SK-N-SH (cell line): ENCODE data around the gene OR7G3. TPM values are rescaled to one million over a fixed set of nuclear protein-coding genes. Genes with fewer than 3 reads are reported as not detected.

ENCODE experiments used
- CTCF ChIA-PET: fragments of 300-600, 350-600 bp; formaldehyde crosslinking; extraction: SDS; loops from one replicate; lab custom pipeline; 2021; lab: Yijun Ruan, JAX
- POLR2A ChIA-PET: fragments of 350-600 bp; sonication (Branson Sonifier 250); formaldehyde crosslinking; extraction: SDS; loops from one replicate; lab custom pipeline; 2020; ENCODE audit warnings: antibody characterized with exemption, inconsistent platforms; lab: Yijun Ruan, JAX
- DNase-seq: peaks from one replicate; pipeline ENCODE4 v3.0.0; 2012
- H2AFZ ChIP-seq: fragments of 200-600 bp; sonication (generic); 2 replicates; pipeline ENCODE4 v1.8.1; 2016; ENCODE audit warnings: antibody characterized with exemption, mild to moderate bottlenecking, low read depth
- H3F3A ChIP-seq: fragments of 200-600 bp; sonication (generic); replicated peaks from 2 replicates; pipeline ENCODE3; 2016; ENCODE audit warnings: antibody characterized with exemption, mild to moderate bottlenecking; ENCODE audit not compliant: insufficient read depth
- H3K27ac ChIP-seq, 2 experiments: fragments of 200-500 bp in 1 of 2; fragments of 200-600 bp in 1 of 2; sonication (Bioruptor generic) in 1 of 2; sonication (generic), shearing (Covaris generic) in 1 of 2; 2 replicates each; pipeline versions ENCODE4 v1.5.1 to v1.6.1; 2014 to 2016; ENCODE audit warnings: low read depth in 2 of 2, inconsistent platforms in 1 of 2, low read length in 1 of 2, mild to moderate bottlenecking in 1 of 2, mixed read lengths in 1 of 2
- H3K27me3 ChIP-seq: fragments of 200-600 bp; sonication (generic), shearing (Covaris generic); 2 replicates; pipeline ENCODE4 v1.6.1; 2016; ENCODE audit warnings: mixed run types; ENCODE audit not compliant: insufficient read depth
- H3K36me3 ChIP-seq, 2 experiments: fragments of 200-500 bp in 1 of 2; fragments of 200-600 bp in 1 of 2; sonication (Bioruptor generic) in 1 of 2; sonication (generic) in 1 of 2; replicated peaks in 1 of 2; 2 replicates each; pipeline versions ENCODE3 to v1.5.1; 2014 to 2016; ENCODE audit warnings: low read length in 1 of 2, mild to moderate bottlenecking in 1 of 2; ENCODE audit not compliant: insufficient read depth in 2 of 2, control insufficient read depth in 1 of 2
- H3K4me1 ChIP-seq, 2 experiments: fragments of 200-500 bp in 1 of 2; fragments of 200-600 bp in 1 of 2; sonication (Bioruptor generic) in 1 of 2; sonication (generic), shearing (Covaris generic) in 1 of 2; 2 replicates each; pipeline versions ENCODE4 v1.5.1 to v1.6.1; 2014 to 2016; ENCODE audit warnings: low read depth in 1 of 2, low read length in 1 of 2, mixed run types in 1 of 2; ENCODE audit not compliant: insufficient read depth in 2 of 2, control insufficient read depth in 1 of 2
- H3K4me2 ChIP-seq: fragments of 200-600 bp; sonication (generic), shearing (Covaris generic); 2 replicates; pipeline ENCODE4 v1.6.1; 2017; ENCODE audit warnings: mixed run types
- H3K4me3 ChIP-seq, 2 experiments: fragments of 200-500 bp in 1 of 2; fragments of 200-600 bp in 1 of 2; sonication (Bioruptor generic) in 1 of 2; sonication (generic), shearing (Covaris generic) in 1 of 2; 2 replicates each; pipeline versions ENCODE4 v1.5.1 to v1.8.1; 2014 to 2016; ENCODE audit warnings: low read depth in 2 of 2, inconsistent platforms in 1 of 2, low read length in 1 of 2, mild to moderate bottlenecking in 1 of 2, mixed read lengths in 1 of 2, moderate library complexity in 1 of 2
- H3K79me2 ChIP-seq: fragments of 200-600 bp; sonication (generic); 2 replicates; pipeline ENCODE4 v1.8.1; 2017; ENCODE audit warnings: mild to moderate bottlenecking; ENCODE audit not compliant: insufficient read depth
- H3K9ac ChIP-seq: fragments of 200-600 bp; sonication (generic); 2 replicates; pipeline ENCODE4 v1.6.1; 2017; ENCODE audit warnings: mixed run types
- H3K9me2 ChIP-seq: fragments of 200-600 bp; sonication (generic); 2 replicates; pipeline ENCODE4 v1.6.1; 2017; ENCODE audit warnings: mixed run types
- H3K9me3 ChIP-seq: fragments of 200-600 bp; sonication (generic); 2 replicates; pipeline ENCODE4 v1.6.1; 2017; ENCODE audit warnings: mixed run types, mild to moderate bottlenecking, moderate library complexity
- H4K20me1 ChIP-seq: fragments of 200-600 bp; sonication (generic); 2 replicates; pipeline ENCODE4 v1.6.1; 2017; ENCODE audit warnings: mild to moderate bottlenecking, mixed run types; ENCODE audit not compliant: insufficient read depth
- CHD2 ChIP-seq: fragments of 150-350 bp; IDR thresholded peaks from 2 replicates; pipeline ENCODE4 v1.6.1; 2018; ENCODE audit warnings: low read length; ENCODE audit not compliant: partially characterized antibody
- EP300 ChIP-seq, 2 experiments: IDR thresholded peaks; 2 replicates each; pipeline versions ENCODE4 v1.4.0 to v1.6.1; 2012; ENCODE audit warnings: borderline replicate concordance in 1 of 2, low read depth in 1 of 2, low read length in 1 of 2
- EZH2phosphoT487 ChIP-seq: fragments of 200-600 bp; sonication (generic); IDR thresholded peaks from 2 replicates; pipeline ENCODE4 v1.6.1; 2017; ENCODE audit warnings: low read depth, mixed run types, mild to moderate bottlenecking, antibody characterized with exemption, moderate library complexity, borderline replicate concordance
- FOSL2 ChIP-seq: IDR thresholded peaks from 2 replicates; pipeline ENCODE4 v1.4.0; 2012; ENCODE audit warnings: low read depth, mild to moderate bottlenecking, moderate library complexity, borderline replicate concordance
- GATA2 ChIP-seq: sonication (generic); formaldehyde crosslinking; IDR thresholded peaks from 2 replicates; pipeline ENCODE4 v1.5.0; 2020; ENCODE audit warnings: mild to moderate bottlenecking, missing genetic modification reagents
- JUND ChIP-seq: IDR thresholded peaks from 2 replicates; pipeline ENCODE4 v1.4.0; 2012
- MXI1 ChIP-seq: IDR thresholded peaks from 2 replicates; pipeline ENCODE4 v1.6.1; 2012; ENCODE audit warnings: mild to moderate bottlenecking, low read depth, low read length, improper control_type of control experiment
- NFIC ChIP-seq: IDR thresholded peaks from 2 replicates; pipeline ENCODE4 v1.4.0; 2012; ENCODE audit warnings: borderline replicate concordance
- NRF1 ChIP-seq: IDR thresholded peaks from 2 replicates; pipeline ENCODE4 v1.6.1; 2012; ENCODE audit warnings: low read depth, mild to moderate bottlenecking, low read length
- POLR2AphosphoS5 ChIP-seq: IDR thresholded peaks from 2 replicates; pipeline ENCODE4 v1.6.1; 2012; ENCODE audit warnings: low read depth, low read length
- RFX5 ChIP-seq: IDR thresholded peaks from 2 replicates; pipeline ENCODE4 v1.6.1; 2012; ENCODE audit warnings: mild to moderate bottlenecking, improper control_type of control experiment, low read length
- SIN3A ChIP-seq: IDR thresholded peaks from 2 replicates; pipeline ENCODE4 v1.6.1; 2012; ENCODE audit warnings: low read depth, mild to moderate bottlenecking, low read length, moderate library complexity, borderline replicate concordance
- TAF1 ChIP-seq: IDR thresholded peaks from 2 replicates; pipeline ENCODE4 v1.6.1; 2012; ENCODE audit warnings: low read depth, mild to moderate bottlenecking, low read length, moderate library complexity, borderline replicate concordance
- WGBS: methylation state at CpG from one replicate; pipeline ENCODE4 v1.1.6; 2017; ENCODE audit warnings: low lambda C conversion rate; 5-methylcytosine and 5-hydroxymethylcytosine counted together
- polyA plus RNA-seq, 3 experiments: library from polyadenylated mRNA; depleted of rRNA; stranded (reverse); fragments of >200 nt; gene quantifications; 2 replicates each; pipeline ENCODE4 v1.2.3, GENCODE V29; 2012
- TF ChIP-seq, protein P1 (sequence below): IDR thresholded peaks from 2 replicates; pipeline ENCODE4; 2012
- TF ChIP-seq, protein P2 (sequence below): IDR thresholded peaks from 2 replicates; pipeline ENCODE4 v1.4.0; 2012; ENCODE audit warnings: low read depth, borderline replicate concordance
- TF ChIP-seq, protein P3 (sequence below): IDR thresholded peaks from 2 replicates; pipeline ENCODE4 v1.4.0; 2012; ENCODE audit warnings: low read depth, borderline replicate concordance

Gene OR7G3
- polyA plus RNA-seq, 1 of the 3 experiments (the other 2 are of a cell fraction) = not detected

DNA sequence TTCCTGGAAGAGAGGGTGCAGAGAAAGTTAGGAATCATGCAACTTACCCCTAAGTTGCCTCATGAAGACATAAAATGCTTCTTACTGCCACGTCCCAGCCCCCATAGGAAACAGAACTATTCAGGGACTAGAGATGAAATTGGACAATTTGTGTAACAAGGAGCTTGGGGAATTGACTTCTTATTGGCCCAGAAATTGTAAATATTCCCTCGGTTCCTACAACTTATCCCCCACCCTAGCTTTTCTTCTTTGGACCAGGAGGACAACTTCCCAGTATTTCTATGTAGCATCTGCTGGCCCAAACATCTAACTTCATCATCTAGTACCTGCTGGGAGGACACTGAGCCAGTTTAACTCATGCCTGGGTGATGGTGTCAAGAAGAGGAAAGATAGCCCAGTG, 40.0 kb downstream of the OR7G3 start, which contains the start of gene OR1M1:
Gene OR1M1, plus strand, starts transcription at position 301 of the 400 bp plus-strand sequence. CDS start 6,184 bp downstream, outside the sequence.
- Histone ChIP-seq H3K9me3 (no peaks in the 10 kb centered on the region), H3K79me2 (no peaks in the 10 kb centered on the region), H4K20me1 (no peaks in the 10 kb centered on the region), H3K4me1 (no peaks in the 10 kb centered on the region), H2AFZ (no peak within 1 kb of the TSS), H3K36me3 (no peaks in the 10 kb centered on the region), H3K27me3 (peaks cover 38% of the 10 kb centered on the region), H3K9me2 (no peaks in the 10 kb centered on the region), H3K27ac (no peak within 1 kb of the TSS), H3F3A (no peaks in the 10 kb centered on the region), H3K9ac (no peak within 1 kb of the TSS), H3K4me3 (no peak within 1 kb of the TSS), H3K4me2 (no peak within 1 kb of the TSS)
- TF ChIP-seq, protein P1, sequence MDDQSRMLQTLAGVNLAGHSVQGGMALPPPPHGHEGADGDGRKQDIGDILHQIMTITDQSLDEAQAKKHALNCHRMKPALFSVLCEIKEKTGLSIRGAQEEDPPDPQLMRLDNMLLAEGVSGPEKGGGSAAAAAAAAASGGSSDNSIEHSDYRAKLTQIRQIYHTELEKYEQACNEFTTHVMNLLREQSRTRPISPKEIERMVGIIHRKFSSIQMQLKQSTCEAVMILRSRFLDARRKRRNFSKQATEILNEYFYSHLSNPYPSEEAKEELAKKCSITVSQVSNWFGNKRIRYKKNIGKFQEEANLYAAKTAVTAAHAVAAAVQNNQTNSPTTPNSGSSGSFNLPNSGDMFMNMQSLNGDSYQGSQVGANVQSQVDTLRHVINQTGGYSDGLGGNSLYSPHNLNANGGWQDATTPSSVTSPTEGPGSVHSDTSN = no peak
- TF ChIP-seq RFX5 (no peak), JUND (no peak), POLR2AphosphoS5 (no peak), EP300 (IDR thresholded peaks at IDR 0.05; ENCODE audit: borderline replicate concordance in 1 of 2, low read depth in 1 of 2, low read length in 1 of 2) (no peak), SIN3A (no peak), MXI1 (no peak), NRF1 (no peak), NFIC (no peak), EZH2phosphoT487 (no peak), TAF1 (no peak), FOSL2 (no peak), GATA2 (CRISPR knock-in tag) (no peak), CHD2 (no peak)
- TF ChIP-seq, protein P2, sequence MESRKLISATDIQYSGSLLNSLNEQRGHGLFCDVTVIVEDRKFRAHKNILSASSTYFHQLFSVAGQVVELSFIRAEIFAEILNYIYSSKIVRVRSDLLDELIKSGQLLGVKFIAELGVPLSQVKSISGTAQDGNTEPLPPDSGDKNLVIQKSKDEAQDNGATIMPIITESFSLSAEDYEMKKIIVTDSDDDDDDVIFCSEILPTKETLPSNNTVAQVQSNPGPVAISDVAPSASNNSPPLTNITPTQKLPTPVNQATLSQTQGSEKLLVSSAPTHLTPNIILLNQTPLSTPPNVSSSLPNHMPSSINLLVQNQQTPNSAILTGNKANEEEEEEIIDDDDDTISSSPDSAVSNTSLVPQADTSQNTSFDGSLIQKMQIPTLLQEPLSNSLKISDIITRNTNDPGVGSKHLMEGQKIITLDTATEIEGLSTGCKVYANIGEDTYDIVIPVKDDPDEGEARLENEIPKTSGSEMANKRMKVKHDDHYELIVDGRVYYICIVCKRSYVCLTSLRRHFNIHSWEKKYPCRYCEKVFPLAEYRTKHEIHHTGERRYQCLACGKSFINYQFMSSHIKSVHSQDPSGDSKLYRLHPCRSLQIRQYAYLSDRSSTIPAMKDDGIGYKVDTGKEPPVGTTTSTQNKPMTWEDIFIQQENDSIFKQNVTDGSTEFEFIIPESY = no peak
- TF ChIP-seq, protein P3, sequence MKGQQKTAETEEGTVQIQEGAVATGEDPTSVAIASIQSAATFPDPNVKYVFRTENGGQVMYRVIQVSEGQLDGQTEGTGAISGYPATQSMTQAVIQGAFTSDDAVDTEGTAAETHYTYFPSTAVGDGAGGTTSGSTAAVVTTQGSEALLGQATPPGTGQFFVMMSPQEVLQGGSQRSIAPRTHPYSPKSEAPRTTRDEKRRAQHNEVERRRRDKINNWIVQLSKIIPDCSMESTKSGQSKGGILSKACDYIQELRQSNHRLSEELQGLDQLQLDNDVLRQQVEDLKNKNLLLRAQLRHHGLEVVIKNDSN = no peak
- CTCF ChIA-PET = no interaction called here
- POLR2A ChIA-PET = no interaction called here
- WGBS = 0% methylated on average over 2 of the region's 2 CpGs
- DNase-seq = no peak
